Measurements from ENCODE around the gene ERC1. TPM values are rescaled to one million over a fixed set of nuclear protein-coding genes. Genes with fewer than 3 reads are reported as not detected.

ERC1 gene
- total and polyA plus RNA-seq, 7 donors, result 4.0 to 35.6 (median 29.4) TPM

DNA sequence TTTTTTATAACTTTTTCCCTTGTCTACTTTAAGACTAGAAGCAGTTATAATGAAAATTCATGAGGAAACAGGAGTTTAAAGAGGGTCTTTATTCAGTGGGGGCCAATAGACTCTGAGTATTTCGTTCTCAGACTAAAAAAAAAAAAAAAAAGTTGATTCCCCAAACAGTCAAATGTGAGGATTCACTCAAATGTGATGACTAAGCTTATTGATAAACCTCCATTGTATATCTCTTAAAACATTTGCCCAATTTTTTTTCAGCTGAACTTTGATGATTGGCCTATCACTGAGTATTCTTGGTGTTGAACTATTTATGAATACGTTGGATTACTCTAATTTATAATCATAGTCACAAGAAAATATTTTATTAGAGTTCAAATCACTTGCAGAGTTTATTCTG lies 265.3 kb downstream of the ERC1 start:
- no peak for DNase-seq
- ATAC-seq, result no peak
- intact Hi-C loops (cut with DNase I), result no loop called here
- 97 to 99% (median 99%) methylated on average over 2 of the region's 2 CpGs for WGBS, 3 donors
- Histone ChIP-seq H3K36me3 (ENCODE audit: insufficient read depth in 1 of 2, low read depth in 1 of 2) (peaks cover 0 to 2% of the 10 kb centered on the region in 2 donors), H3K9me3 (no peaks in the 10 kb centered on the region), H3K27ac (no peak overlapping the region), H3K4me1 (no peaks in the 10 kb centered on the region), H3K27me3 (ENCODE audit: insufficient read depth in 3 of 3, low read length in 2 of 3) (no peaks in the 10 kb centered on the region), H3K4me3 (no peak overlapping the region)
- no peak for TF ChIP-seq CTCF (IDR thresholded peaks at IDR 0.05)

GRCh38 chr12:1256991-1257390 lies 266.0 kb downstream of the ERC1 start:
- H3K4me3 ChIP-seq, result no peak overlapping the region
- ATAC-seq (no peak), DNase-seq (no peak)
- H3K36me3 ChIP-seq (ENCODE audit: insufficient read depth in 1 of 2, low read depth in 1 of 2), result peaks cover 0 to 9% of the 10 kb centered on the region in 2 donors
- no peak overlapping the region for H3K27ac ChIP-seq
- TF ChIP-seq CTCF (IDR thresholded peaks at IDR 0.05), result no peak
- H3K9me3 ChIP-seq, result no peaks in the 10 kb centered on the region
- no peaks in the 10 kb centered on the region for H3K27me3 ChIP-seq (ENCODE audit: insufficient read depth in 3 of 3, low read length in 2 of 3)
- 90 to 97% (median 96%) methylated on average over 7 of the region's 7 CpGs for WGBS, 3 donors
- intact Hi-C loops (cut with DNase I), result no loop called here
- H3K4me1 ChIP-seq, result no peaks in the 10 kb centered on the region

- DNase-seq (no peak), ATAC-seq (no peak)
- Histone ChIP-seq H3K36me3 (ENCODE audit: insufficient read depth in 1 of 2, low read depth in 1 of 2) (peaks cover 0 to 40% of the 10 kb centered on the region in 2 donors), H3K9me3 (no peaks in the 10 kb centered on the region), H3K4me1 (no peaks in the 10 kb centered on the region), H3K4me3 (no peak overlapping the region), H3K27me3 (ENCODE audit: insufficient read depth in 3 of 3, low read length in 2 of 3) (no peaks in the 10 kb centered on the region), H3K27ac (no peak overlapping the region)
- intact Hi-C loops (cut with DNase I), result no loop called here
- no peak for TF ChIP-seq CTCF (IDR thresholded peaks at IDR 0.05)
- whole genome bisulfite sequencing, 3 donors, result 70 to 95% (median 91%) methylated on average over 2 of the region's 2 CpGs
Observed at GRCh38 chr12:1262011-1262410, 271.0 kb downstream of the ERC1 start.

DNA sequence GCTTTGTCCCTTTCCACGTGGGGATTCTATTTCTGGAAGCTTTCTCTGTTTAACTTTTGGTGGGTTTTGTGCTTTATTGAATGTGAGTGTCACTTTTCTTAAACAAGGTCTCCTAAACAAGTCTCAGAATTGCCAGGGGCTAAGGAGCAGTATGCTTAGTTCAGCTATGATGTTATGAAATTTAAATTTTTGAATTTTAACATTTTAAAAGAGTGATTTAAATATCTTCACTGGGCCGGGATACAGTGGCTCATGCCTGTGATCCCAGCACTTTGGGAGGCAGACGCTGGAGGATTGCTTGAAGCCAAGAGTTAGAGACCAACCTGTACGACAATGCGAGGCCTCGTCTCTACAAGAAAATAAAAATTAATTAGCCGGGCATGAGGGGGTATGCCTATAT lies 276.2 kb downstream of the ERC1 start:
- H3K36me3 ChIP-seq (ENCODE audit: insufficient read depth in 1 of 2, low read depth in 1 of 2), result peaks cover 0 to 29% of the 10 kb centered on the region in 2 donors
- no peaks in the 10 kb centered on the region for H3K9me3 ChIP-seq
- H3K27ac ChIP-seq, result no peak overlapping the region
- H3K4me3 ChIP-seq, result no peak overlapping the region
- 90 to 91% (median 91%) methylated on average over 7 of the region's 7 CpGs for WGBS, 3 donors
- no peak for TF ChIP-seq CTCF (IDR thresholded peaks at IDR 0.05)
- intact Hi-C loops (cut with DNase I), result no loop called here
- no peaks in the 10 kb centered on the region for H3K27me3 ChIP-seq (ENCODE audit: insufficient read depth in 3 of 3, low read length in 2 of 3)
- DNase-seq, result no peak
- ATAC-seq, result no peak
- no peaks in the 10 kb centered on the region for H3K4me1 ChIP-seq

DNA sequence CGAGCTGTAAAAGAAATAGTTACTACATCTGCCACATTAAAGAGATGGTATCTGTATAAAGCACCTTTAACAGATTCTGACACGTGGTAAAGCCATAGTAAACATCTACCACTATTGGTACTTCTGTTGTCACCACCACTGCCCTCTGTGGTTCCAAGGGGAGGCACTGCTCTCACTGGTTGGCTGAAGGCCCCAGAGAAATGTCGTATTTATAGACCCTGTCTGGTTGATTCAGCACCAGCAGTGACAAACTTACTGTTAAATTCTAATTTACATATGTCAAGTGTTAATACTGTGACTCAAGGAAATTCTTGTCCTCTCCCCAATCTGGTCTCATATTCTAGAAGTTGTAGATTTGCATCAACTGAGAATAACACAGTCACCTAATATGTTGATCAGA lies 281.1 kb downstream of the ERC1 start:
- Histone ChIP-seq H3K27ac (no peak overlapping the region), H3K4me1 (no peaks in the 10 kb centered on the region), H3K4me3 (no peak overlapping the region), H3K36me3 (ENCODE audit: insufficient read depth in 1 of 2, low read depth in 1 of 2) (no peaks in the 10 kb centered on the region), H3K9me3 (no peaks in the 10 kb centered on the region), H3K27me3 (ENCODE audit: insufficient read depth in 3 of 3, low read length in 2 of 3) (no peaks in the 10 kb centered on the region)
- intact Hi-C loops (cut with DNase I), result no loop called here
- DNase-seq, result no peak
- TF ChIP-seq CTCF (IDR thresholded peaks at IDR 0.05), result no peak
- no peak for ATAC-seq
- 86 to 92% (median 89%) methylated on average over 3 of the region's 3 CpGs for whole genome bisulfite sequencing, 3 donors
